ENCODE measurements around the gene FBXO2.

FBXO2 gene

DNA sequence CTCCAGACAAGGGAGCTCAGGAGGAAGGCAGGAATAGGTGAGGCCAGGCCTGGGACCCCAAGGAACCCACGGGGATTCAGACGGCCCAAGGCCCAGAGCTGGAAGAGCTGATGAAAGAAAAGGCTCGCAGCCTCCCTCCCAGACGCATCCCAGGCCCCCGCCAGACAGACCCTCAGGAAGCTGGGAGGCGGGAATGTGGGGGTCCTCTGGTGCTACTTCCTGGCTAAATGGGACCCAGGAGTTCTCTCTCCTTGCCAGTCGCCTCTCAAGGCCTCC, 430 bp downstream of the FBXO2 start:
- TF ChIP-seq POLR2AphosphoS5 (IDR thresholded peaks at IDR 0.05; ENCODE audit: low read depth, low read length): no peak
- TF ChIP-seq, protein P1, sequence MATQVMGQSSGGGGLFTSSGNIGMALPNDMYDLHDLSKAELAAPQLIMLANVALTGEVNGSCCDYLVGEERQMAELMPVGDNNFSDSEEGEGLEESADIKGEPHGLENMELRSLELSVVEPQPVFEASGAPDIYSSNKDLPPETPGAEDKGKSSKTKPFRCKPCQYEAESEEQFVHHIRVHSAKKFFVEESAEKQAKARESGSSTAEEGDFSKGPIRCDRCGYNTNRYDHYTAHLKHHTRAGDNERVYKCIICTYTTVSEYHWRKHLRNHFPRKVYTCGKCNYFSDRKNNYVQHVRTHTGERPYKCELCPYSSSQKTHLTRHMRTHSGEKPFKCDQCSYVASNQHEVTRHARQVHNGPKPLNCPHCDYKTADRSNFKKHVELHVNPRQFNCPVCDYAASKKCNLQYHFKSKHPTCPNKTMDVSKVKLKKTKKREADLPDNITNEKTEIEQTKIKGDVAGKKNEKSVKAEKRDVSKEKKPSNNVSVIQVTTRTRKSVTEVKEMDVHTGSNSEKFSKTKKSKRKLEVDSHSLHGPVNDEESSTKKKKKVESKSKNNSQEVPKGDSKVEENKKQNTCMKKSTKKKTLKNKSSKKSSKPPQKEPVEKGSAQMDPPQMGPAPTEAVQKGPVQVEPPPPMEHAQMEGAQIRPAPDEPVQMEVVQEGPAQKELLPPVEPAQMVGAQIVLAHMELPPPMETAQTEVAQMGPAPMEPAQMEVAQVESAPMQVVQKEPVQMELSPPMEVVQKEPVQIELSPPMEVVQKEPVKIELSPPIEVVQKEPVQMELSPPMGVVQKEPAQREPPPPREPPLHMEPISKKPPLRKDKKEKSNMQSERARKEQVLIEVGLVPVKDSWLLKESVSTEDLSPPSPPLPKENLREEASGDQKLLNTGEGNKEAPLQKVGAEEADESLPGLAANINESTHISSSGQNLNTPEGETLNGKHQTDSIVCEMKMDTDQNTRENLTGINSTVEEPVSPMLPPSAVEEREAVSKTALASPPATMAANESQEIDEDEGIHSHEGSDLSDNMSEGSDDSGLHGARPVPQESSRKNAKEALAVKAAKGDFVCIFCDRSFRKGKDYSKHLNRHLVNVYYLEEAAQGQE (IDR thresholded peaks at IDR 0.05; ENCODE audit: insufficient read depth in 1 of 2, low read depth in 2 of 2, low read length in 2 of 2): no peak
- TF ChIP-seq SIN3A (IDR thresholded peaks at IDR 0.05; ENCODE audit: borderline replicate concordance, insufficient read depth, low read length): no peak
- no peak for TF ChIP-seq FOXP2 (optimal IDR thresholded peaks at IDR 0.05; ENCODE audit: borderline replicate concordance, extremely low read depth, extremely low read length, insufficient read depth)
- TF ChIP-seq TAF1 (IDR thresholded peaks at IDR 0.05; ENCODE audit: borderline replicate concordance, insufficient read depth, low read length): no peak

DNA sequence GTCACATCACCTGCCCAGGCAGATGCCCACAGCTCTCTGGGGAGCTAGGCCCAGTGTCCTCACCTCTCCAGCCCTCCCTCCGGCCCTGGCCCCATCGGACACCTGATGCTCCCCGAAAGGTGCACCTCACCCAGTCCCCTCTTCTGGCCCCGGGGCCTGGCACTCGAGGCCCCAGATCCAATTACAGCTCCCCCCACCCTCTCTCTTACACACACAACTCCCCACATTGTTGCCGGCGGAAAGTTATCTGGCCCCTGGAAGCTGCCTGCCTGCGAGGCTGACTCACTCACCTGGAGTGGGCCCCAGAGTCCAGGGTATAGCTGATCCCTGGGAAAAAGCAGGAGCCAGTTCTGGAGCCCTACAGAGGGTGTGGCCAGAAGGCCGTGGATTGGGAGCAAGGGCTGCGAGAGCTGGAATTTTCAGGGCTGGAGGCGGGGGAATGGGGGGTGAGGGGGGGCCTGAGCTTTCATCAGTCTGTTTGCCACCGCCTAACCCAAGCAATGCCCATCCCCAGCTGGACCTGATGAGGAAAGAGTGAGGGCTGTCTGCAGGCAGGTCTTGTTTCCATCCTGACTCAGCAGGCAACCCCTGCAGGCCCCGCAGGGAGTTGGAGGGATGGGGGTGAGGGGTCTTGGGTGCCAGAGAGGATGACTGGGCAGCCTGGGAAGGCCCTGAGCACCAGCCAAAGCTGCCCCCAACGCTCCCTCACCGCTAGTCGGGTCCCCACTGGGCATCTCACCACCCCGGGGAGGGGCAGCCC, 948 bp downstream of the FBXO2 start:
- TF ChIP-seq POLR2AphosphoS5 (IDR thresholded peaks at IDR 0.05; ENCODE audit: low read depth, low read length): no peak
- TF ChIP-seq TAF1 (IDR thresholded peaks at IDR 0.05; ENCODE audit: borderline replicate concordance, insufficient read depth, low read length): no peak
- TF ChIP-seq SIN3A (IDR thresholded peaks at IDR 0.05; ENCODE audit: borderline replicate concordance, insufficient read depth, low read length): no peak
- no peak for TF ChIP-seq FOXP2 (optimal IDR thresholded peaks at IDR 0.05; ENCODE audit: borderline replicate concordance, extremely low read depth, extremely low read length, insufficient read depth)
- TF ChIP-seq, protein P1 (IDR thresholded peaks at IDR 0.05; ENCODE audit: insufficient read depth in 1 of 2, low read depth in 2 of 2, low read length in 2 of 2): no peak

DNA sequence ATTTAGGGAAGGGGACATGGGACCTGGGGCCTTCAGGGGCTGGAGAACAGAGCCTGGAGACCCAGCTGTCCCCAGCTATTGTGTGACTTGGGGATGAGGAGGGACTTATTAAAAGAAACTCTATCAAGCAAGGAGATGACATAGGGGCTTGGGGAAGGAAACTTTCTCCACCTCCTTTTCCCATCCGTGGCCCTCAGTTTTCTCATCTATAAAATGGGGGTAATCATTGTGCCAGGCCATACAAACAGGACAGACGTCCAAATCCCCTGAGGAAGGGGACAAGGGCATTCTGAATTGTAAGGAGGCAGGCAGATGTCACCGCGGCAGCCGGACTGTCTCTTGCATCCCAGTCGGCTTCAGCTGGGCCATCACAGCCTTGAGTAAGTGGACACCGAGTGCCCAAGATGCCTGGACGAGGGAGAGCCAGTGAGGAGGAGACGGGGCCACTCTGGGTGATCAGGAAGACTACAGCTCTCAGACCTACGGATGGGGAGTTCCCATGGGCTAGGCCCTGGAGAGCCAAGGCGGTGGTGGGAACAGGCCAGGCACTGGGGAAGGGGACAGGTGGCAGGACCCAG, 1.9 kb downstream of the FBXO2 start:
- TF ChIP-seq, protein P1 (IDR thresholded peaks at IDR 0.05; ENCODE audit: insufficient read depth in 1 of 2, low read depth in 2 of 2, low read length in 2 of 2): no peak
- TF ChIP-seq TAF1 (IDR thresholded peaks at IDR 0.05; ENCODE audit: borderline replicate concordance, insufficient read depth, low read length) (no peak), FOXP2 (optimal IDR thresholded peaks at IDR 0.05; ENCODE audit: borderline replicate concordance, extremely low read depth, extremely low read length, insufficient read depth) (no peak), SIN3A (IDR thresholded peaks at IDR 0.05; ENCODE audit: borderline replicate concordance, insufficient read depth, low read length) (no peak), POLR2AphosphoS5 (IDR thresholded peaks at IDR 0.05; ENCODE audit: low read depth, low read length) (no peak)

DNA sequence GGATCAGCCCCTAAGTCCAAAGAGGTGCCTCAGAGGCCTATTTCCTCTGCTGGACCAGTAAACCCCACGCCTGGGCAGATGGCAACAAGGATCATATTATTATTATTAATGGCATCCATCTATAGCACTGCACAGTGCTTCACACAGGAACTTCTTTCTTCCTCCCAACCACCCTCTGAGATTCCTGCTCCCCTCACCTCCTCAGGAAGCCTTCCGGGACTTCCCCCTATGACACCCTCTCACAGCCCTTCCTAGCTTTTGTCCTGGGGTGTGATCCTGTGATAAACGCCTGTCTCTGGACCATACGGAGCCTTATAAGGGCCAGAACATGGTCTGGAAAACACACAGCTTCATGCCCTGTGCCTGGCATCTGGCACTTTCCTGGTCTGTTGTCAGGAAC, 3.2 kb downstream of the FBXO2 start:
- TF ChIP-seq FOXP2 (optimal IDR thresholded peaks at IDR 0.05; ENCODE audit: borderline replicate concordance, extremely low read depth, extremely low read length, insufficient read depth) (no peak), SIN3A (IDR thresholded peaks at IDR 0.05; ENCODE audit: borderline replicate concordance, insufficient read depth, low read length) (no peak), POLR2AphosphoS5 (IDR thresholded peaks at IDR 0.05; ENCODE audit: low read depth, low read length) (no peak), TAF1 (IDR thresholded peaks at IDR 0.05; ENCODE audit: borderline replicate concordance, insufficient read depth, low read length) (no peak)
- TF ChIP-seq, protein P1 (IDR thresholded peaks at IDR 0.05; ENCODE audit: insufficient read depth in 1 of 2, low read depth in 2 of 2, low read length in 2 of 2): no peak
